Sigmoid colon (tissue), 7 donors: ENCODE results near the gene RPL4. TPM values are rescaled to one million over a fixed set of nuclear protein-coding genes. Genes with fewer than 3 reads are reported as not detected.

ENCODE experiments used
- DNase-seq: peaks from one replicate; pipeline ENCODE4 v3.0.0-alpha.2; 2019
- H3K27ac ChIP-seq, 4 donors: fragments of 200-600 bp; sonication (generic); one replicate each; pipeline ENCODE4 v1.5.1; 2016 to 2019; ENCODE audit warnings: mild to moderate bottlenecking in 1 of 4
- H3K27me3 ChIP-seq, 3 donors: fragments of 200-600 bp; sonication (generic); one replicate each; pipeline ENCODE4 v1.5.1; 2019; ENCODE audit warnings: mild to moderate bottlenecking in 1 of 3
- H3K36me3 ChIP-seq, 4 donors: fragments of 200-600 bp; sonication (generic); one replicate each; pipeline ENCODE4 v1.5.1; 2016 to 2019
- H3K4me1 ChIP-seq, 4 donors: fragments of 200-600 bp; sonication (generic); one replicate each; pipeline ENCODE4 v1.5.1; 2017 to 2019
- H3K4me3 ChIP-seq, 4 donors: fragments of 200-600 bp; sonication (generic); one replicate each; pipeline ENCODE4 v1.5.1; 2017 to 2019; ENCODE audit warnings: mild to moderate bottlenecking in 2 of 4, moderate library complexity in 1 of 4
- H3K9me3 ChIP-seq, 4 donors: fragments of 200-600 bp in 3 of 4; sonication (generic) in 3 of 4; one replicate each; pipeline versions ENCODE4 v1.5.1 to v1.6.1; 2013 to 2019
- CTCF ChIP-seq, 4 experiments: fragments of 450-650 bp in 3 of 4; fragments of 200-600 bp in 1 of 4; IDR thresholded peaks; one replicate each; pipeline ENCODE4 v1.5.1; 2016 to 2019; ENCODE audit warnings: antibody characterized with exemption in 4 of 4, mild to moderate bottlenecking in 3 of 4, moderate library complexity in 2 of 4
- EP300 ChIP-seq, 4 donors: sonication (generic); formaldehyde crosslinking; IDR thresholded peaks; one replicate each; pipeline ENCODE4 v1.6.1; 2017; ENCODE audit warnings: antibody characterized with exemption in 4 of 4
- POLR2A ChIP-seq, 2 donors: fragments of 450-650 bp; IDR thresholded peaks; one replicate each; pipeline ENCODE4 v1.6.1; 2016; ENCODE audit warnings: antibody characterized with exemption in 2 of 2, mild to moderate bottlenecking in 2 of 2, moderate library complexity in 2 of 2
- POLR2AphosphoS5 ChIP-seq, 4 donors: sonication (generic); formaldehyde crosslinking; IDR thresholded peaks; one replicate each; pipeline ENCODE4 v1.6.1; 2017; ENCODE audit warnings: antibody characterized with exemption in 4 of 4
- WGBS, 2 donors: extraction: QIAGEN DNeasy Blood & Tissue Kit; methylation state at CpG; one replicate each; pipeline ENCODE4 v1.1.7; 2013; 5-methylcytosine and 5-hydroxymethylcytosine counted together
- intact Hi-C: fragments of 100-400 bp; cut with DNase I; formaldehyde crosslinking; loops from one replicate; pipeline ENCODE4 v1.15.1; 2023
- polyA plus RNA-seq, 3 donors: library from polyadenylated mRNA; stranded (reverse); fragments of 200-250 nt; gene quantifications; one replicate each; pipeline ENCODE4 v1.2.3, GENCODE V29; 2013
- total RNA-seq, 4 donors: library from RNA; depleted of rRNA; stranded (reverse); fragments of >200 nt; gene quantifications; one replicate each; pipeline ENCODE4 v1.1.0, GENCODE V29; 2016
- donor health status: healthy with polysubstance abuse.
- donor health status: Bipolar disorder and iron deficiency.
- donor health status: healthy.

Gene RPL4
- total and polyA plus RNA-seq, 7 donors: 1,665 to 9,223 (median 3,282) TPM

- no peaks in the 10 kb centered on the region for H3K9me3 ChIP-seq
- peaks cover 5 to 27% (median 11%) of the 10 kb centered on the region in 4 donors for H3K36me3 ChIP-seq
- TF ChIP-seq POLR2A (IDR thresholded peaks at IDR 0.05) (no peak), POLR2AphosphoS5 (IDR thresholded peaks at IDR 0.05) (no peak), CTCF (IDR thresholded peaks at IDR 0.05) (no peak)
- no peak overlapping the region for H3K4me3 ChIP-seq
- no peak for DNase-seq
- WGBS, 2 donors: 87 to 90% methylated on average over 6 of the region's 6 CpGs
- intact Hi-C loops: no loop called here
- no peak overlapping the region for H3K27ac ChIP-seq
- H3K27me3 ChIP-seq: no peaks in the 10 kb centered on the region
- no peaks in the 10 kb centered on the region for H3K4me1 ChIP-seq
Observed at GRCh38 chr15:66480267-66480666, 24.4 kb downstream of the RPL4 start.

GRCh38 chr15:66477011-66477410 is 27.6 kb downstream of the RPL4 start:
- no peak for DNase-seq
- WGBS, 2 donors: 91 to 95% methylated on average over 2 of the region's 2 CpGs
- no peak overlapping the region for H3K4me3 ChIP-seq
- H3K27ac ChIP-seq: no peak overlapping the region
- TF ChIP-seq EP300 (IDR thresholded peaks at IDR 0.05) (no peak), POLR2AphosphoS5 (IDR thresholded peaks at IDR 0.05) (no peak), CTCF (IDR thresholded peaks at IDR 0.05) (no peak), POLR2A (IDR thresholded peaks at IDR 0.05) (no peak)
- no peaks in the 10 kb centered on the region for H3K27me3 ChIP-seq
- no peaks in the 10 kb centered on the region for H3K9me3 ChIP-seq
- H3K4me1 ChIP-seq: peaks cover 0 to 8% (median 0%) of the 10 kb centered on the region in 4 donors
- H3K36me3 ChIP-seq: peaks cover 0 to 11% (median 3%) of the 10 kb centered on the region in 4 donors
- intact Hi-C loops: no loop called here

GRCh38 chr15:66476535-66476934 is 28.1 kb downstream of the RPL4 start:
- Histone ChIP-seq H3K4me1 (peaks cover 0 to 8% (median 0%) of the 10 kb centered on the region in 4 donors), H3K27me3 (no peaks in the 10 kb centered on the region), H3K27ac (no peak overlapping the region), H3K9me3 (no peaks in the 10 kb centered on the region), H3K4me3 (no peak overlapping the region), H3K36me3 (peaks cover 0 to 6% (median 2%) of the 10 kb centered on the region in 4 donors)
- DNase-seq: no peak
- TF ChIP-seq POLR2AphosphoS5 (IDR thresholded peaks at IDR 0.05): no peak
- TF ChIP-seq POLR2A (IDR thresholded peaks at IDR 0.05): no peak
- no peak for TF ChIP-seq CTCF (IDR thresholded peaks at IDR 0.05)
- TF ChIP-seq EP300 (IDR thresholded peaks at IDR 0.05): no peak
- intact Hi-C loops: no loop called here
- WGBS, 2 donors: 88 to 89% methylated on average over 4 of the region's 4 CpGs

- intact Hi-C loops: no loop called here
- no peaks in the 10 kb centered on the region for H3K27me3 ChIP-seq
- peaks cover 0 to 8% (median 0%) of the 10 kb centered on the region in 4 donors for H3K4me1 ChIP-seq
- no peak overlapping the region for H3K4me3 ChIP-seq
- DNase-seq: no peak
- no peaks in the 10 kb centered on the region for H3K9me3 ChIP-seq
- no peak overlapping the region for H3K27ac ChIP-seq
- TF ChIP-seq POLR2A (IDR thresholded peaks at IDR 0.05): no peak
- TF ChIP-seq POLR2AphosphoS5 (IDR thresholded peaks at IDR 0.05): no peak
- TF ChIP-seq EP300 (IDR thresholded peaks at IDR 0.05): no peak
- TF ChIP-seq CTCF (IDR thresholded peaks at IDR 0.05): no peak
- H3K36me3 ChIP-seq: no peaks in the 10 kb centered on the region
- WGBS, 2 donors: 98 to 99% methylated on average over 3 of the region's 3 CpGs
Observed at GRCh38 chr15:66474963-66475362, 29.7 kb downstream of the RPL4 start.

GRCh38 chr15:66474135-66474534 is 30.5 kb downstream of the RPL4 start:
- intact Hi-C loops: no loop called here
- DNase-seq: no peak

More at GRCh38 chr15:66474135-66474534, 30.5 kb downstream of the RPL4 start:
- TF ChIP-seq POLR2A (IDR thresholded peaks at IDR 0.05): no peak
- no peak for TF ChIP-seq EP300 (IDR thresholded peaks at IDR 0.05)
- H3K4me1 ChIP-seq: peaks cover 0 to 8% (median 0%) of the 10 kb centered on the region in 4 donors
- no peak overlapping the region for H3K27ac ChIP-seq
- no peak overlapping the region for H3K4me3 ChIP-seq
- 94 to 97% methylated on average over 2 of the region's 2 CpGs for WGBS, 2 donors
- no peaks in the 10 kb centered on the region for H3K36me3 ChIP-seq
- no peaks in the 10 kb centered on the region for H3K9me3 ChIP-seq
- H3K27me3 ChIP-seq: no peaks in the 10 kb centered on the region
